Measurements from ENCODE around the gene SLC16A7.

The SLC16A7 gene

GRCh38 chr12:59677857-59678256 lies 82.0 kb downstream of the SLC16A7 start:
- TF ChIP-seq TAF1 (IDR thresholded peaks at IDR 0.05; ENCODE audit: borderline replicate concordance, low read depth, low read length): no peak
- TF ChIP-seq POLR2AphosphoS5 (IDR thresholded peaks at IDR 0.05; ENCODE audit: low read depth, low read length): no peak
- no peak for TF ChIP-seq POLR2A (IDR thresholded peaks at IDR 0.05; ENCODE audit: low read depth, low read length)
- FAIRE-seq: no peak
- no peak for DNase-seq (ENCODE audit: insufficient read length)

DNA sequence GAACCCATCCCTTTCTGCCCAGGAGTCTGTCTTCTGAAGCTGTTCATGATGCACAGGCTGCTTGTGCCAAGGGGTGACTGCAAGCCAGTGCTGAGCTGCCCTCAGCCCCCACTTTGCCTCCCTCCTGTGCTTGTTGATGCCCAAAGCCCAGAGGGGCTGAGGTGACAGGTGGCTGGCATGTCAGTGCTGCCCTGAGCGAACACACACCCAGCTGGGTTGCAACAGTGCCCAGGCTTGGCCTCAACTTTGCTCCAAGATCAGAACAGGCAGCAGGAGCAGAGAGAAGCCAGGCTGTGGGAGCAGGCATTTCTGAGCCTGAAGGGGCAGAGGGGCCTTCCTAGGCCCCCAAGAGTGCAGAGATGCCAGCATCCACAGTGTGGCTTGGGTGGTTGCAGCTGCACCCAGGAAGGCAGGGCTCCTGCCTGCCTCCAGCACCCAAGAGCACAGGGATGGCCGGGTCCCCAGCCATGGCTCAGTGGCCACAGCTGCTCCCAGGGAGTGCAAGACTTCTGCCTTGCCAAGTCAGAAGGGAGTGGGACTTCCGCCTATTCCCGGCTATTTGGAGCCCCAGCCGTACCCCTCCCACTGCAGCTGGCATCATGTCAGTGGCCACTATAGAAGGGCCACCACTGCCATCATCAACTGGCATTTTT lies 83.1 kb downstream of the SLC16A7 start:
- no peak for TF ChIP-seq POLR2AphosphoS5 (IDR thresholded peaks at IDR 0.05; ENCODE audit: low read depth, low read length)
- no peak for TF ChIP-seq POLR2A (IDR thresholded peaks at IDR 0.05; ENCODE audit: low read depth, low read length)
- no peak for TF ChIP-seq TAF1 (IDR thresholded peaks at IDR 0.05; ENCODE audit: borderline replicate concordance, low read depth, low read length)
- DNase-seq (ENCODE audit: insufficient read length): no peak
- FAIRE-seq: no peak

- FAIRE-seq: no peak
- TF ChIP-seq POLR2A (IDR thresholded peaks at IDR 0.05; ENCODE audit: low read depth, low read length) (no peak), POLR2AphosphoS5 (IDR thresholded peaks at IDR 0.05; ENCODE audit: low read depth, low read length) (no peak), TAF1 (IDR thresholded peaks at IDR 0.05; ENCODE audit: borderline replicate concordance, low read depth, low read length) (no peak)
- DNase-seq (ENCODE audit: insufficient read length): no peak
Observed at GRCh38 chr12:59689776-59690175, 93.9 kb downstream of the SLC16A7 start.

DNA sequence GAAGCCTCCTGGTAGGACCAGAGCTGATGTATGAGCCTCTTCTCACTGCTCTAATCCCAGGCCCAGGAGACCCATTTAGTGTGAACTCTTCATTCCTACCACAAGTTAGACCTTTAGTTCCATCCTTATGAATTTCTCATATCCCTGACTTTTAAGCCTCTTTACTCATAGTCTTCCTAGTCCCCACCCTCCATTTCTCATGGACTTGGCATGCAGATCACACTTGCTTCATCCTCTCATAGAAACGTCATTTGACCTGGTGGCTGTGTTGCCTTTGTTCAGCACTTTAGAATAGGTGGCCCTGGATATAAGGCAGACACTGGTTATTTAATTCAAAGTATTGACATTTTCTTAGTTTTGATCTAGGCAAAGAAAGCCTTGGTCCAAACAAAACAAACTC lies 99.5 kb downstream of the SLC16A7 start:
- no peak for TF ChIP-seq POLR2A (IDR thresholded peaks at IDR 0.05; ENCODE audit: low read depth, low read length)
- TF ChIP-seq POLR2AphosphoS5 (IDR thresholded peaks at IDR 0.05; ENCODE audit: low read depth, low read length): no peak
- TF ChIP-seq TAF1 (IDR thresholded peaks at IDR 0.05; ENCODE audit: borderline replicate concordance, low read depth, low read length): no peak
- FAIRE-seq (no peak), DNase-seq (ENCODE audit: insufficient read length) (no peak)

DNA sequence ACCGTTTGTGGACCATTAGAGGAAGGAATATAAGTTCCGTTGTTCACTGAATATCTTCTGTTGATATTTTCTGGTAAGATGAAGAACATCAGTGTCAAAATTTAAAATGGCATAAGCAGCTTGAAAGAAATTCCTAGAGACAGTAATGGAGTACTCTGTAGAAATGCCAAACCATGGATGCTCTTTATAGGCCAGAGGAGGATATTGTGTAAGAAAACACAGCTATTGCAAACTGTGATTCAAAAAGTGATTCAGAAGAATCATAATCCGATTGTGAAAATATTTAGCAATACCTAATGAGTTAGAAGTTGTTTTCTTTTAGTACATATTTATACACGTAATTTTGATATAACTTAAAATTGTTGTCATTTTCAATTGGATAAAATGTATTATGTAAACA lies 102.8 kb downstream of the SLC16A7 start:
- no peak for DNase-seq (ENCODE audit: insufficient read length)
- FAIRE-seq: no peak
- no peak for TF ChIP-seq TAF1 (IDR thresholded peaks at IDR 0.05; ENCODE audit: borderline replicate concordance, low read depth, low read length)
- no peak for TF ChIP-seq POLR2A (IDR thresholded peaks at IDR 0.05; ENCODE audit: low read depth, low read length)
- no peak for TF ChIP-seq POLR2AphosphoS5 (IDR thresholded peaks at IDR 0.05; ENCODE audit: low read depth, low read length)

DNA sequence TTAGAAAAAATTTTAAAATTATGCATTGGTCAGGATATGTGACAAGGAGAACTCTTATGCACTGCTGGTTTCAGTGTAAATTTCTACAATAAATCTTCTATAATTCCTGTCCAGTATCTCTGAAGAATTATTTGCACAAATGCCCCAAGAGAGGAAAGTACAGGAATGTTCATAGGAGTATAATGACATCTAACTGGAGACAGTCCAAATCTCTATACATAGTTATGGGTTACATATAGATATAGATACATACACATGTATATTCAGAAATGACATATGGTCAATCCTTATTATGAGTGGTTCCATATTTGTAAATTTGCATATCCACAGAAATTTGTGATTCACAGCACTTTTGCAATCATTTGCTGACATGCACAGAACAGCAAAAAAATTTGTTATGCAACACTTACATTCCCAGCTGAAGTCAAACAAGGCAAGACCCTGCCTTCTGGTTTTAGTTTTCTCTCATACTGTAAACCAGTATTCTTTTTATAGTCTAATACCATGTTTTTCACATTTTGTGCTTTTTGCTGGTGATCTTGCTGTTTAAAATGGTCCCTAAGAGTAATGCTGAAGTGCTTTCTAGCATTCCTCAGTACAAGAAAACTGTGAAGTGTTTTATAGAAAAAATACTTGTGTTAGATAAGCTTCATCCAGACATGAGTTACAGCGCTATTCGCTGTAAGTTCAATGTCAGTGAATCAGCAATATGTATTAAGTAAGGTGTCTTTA lies 103.8 kb downstream of the SLC16A7 start:
- TF ChIP-seq POLR2A (IDR thresholded peaks at IDR 0.05; ENCODE audit: low read depth, low read length): no peak
- TF ChIP-seq TAF1 (IDR thresholded peaks at IDR 0.05; ENCODE audit: borderline replicate concordance, low read depth, low read length): no peak
- TF ChIP-seq POLR2AphosphoS5 (IDR thresholded peaks at IDR 0.05; ENCODE audit: low read depth, low read length): no peak
- DNase-seq (ENCODE audit: insufficient read length): no peak
- no peak for FAIRE-seq

GRCh38 chr12:59700153-59700450 lies 104.3 kb downstream of the SLC16A7 start:
- no peak for TF ChIP-seq POLR2AphosphoS5 (IDR thresholded peaks at IDR 0.05; ENCODE audit: low read depth, low read length)
- TF ChIP-seq TAF1 (IDR thresholded peaks at IDR 0.05; ENCODE audit: borderline replicate concordance, low read depth, low read length): no peak
- no peak for TF ChIP-seq POLR2A (IDR thresholded peaks at IDR 0.05; ENCODE audit: low read depth, low read length)
- DNase-seq (ENCODE audit: insufficient read length) (no peak), FAIRE-seq (no peak)

GRCh38 chr12:59708064-59708463 lies 112.2 kb downstream of the SLC16A7 start:
- FAIRE-seq (no peak), DNase-seq (ENCODE audit: insufficient read length) (no peak)
- no peak for TF ChIP-seq TAF1 (IDR thresholded peaks at IDR 0.05; ENCODE audit: borderline replicate concordance, low read depth, low read length)

DNA sequence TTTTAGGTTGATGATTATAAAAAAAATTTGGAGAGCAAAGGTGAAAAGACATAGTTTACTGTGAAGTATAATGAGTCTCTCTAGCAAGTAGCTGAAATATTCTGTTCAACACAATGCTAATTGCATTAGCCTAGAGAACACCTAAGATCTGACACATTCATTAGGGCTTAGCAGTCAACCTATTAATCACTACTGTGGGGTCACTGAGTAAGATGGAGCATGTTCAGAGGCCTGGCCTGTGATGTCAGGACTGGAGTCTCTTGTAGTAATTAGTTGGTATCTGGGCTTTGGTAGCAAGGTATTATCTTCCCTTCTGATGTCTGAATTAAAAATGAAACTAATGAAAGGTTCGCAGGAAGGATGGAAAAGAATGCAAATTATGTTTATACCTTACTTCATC lies 112.7 kb downstream of the SLC16A7 start:
- FAIRE-seq: no peak
- no peak for DNase-seq (ENCODE audit: insufficient read length)
- TF ChIP-seq TAF1 (IDR thresholded peaks at IDR 0.05; ENCODE audit: borderline replicate concordance, low read depth, low read length) (no peak), POLR2AphosphoS5 (IDR thresholded peaks at IDR 0.05; ENCODE audit: low read depth, low read length) (no peak), POLR2A (IDR thresholded peaks at IDR 0.05; ENCODE audit: low read depth, low read length) (no peak)

GRCh38 chr12:59710004-59710628 lies 114.3 kb downstream of the SLC16A7 start:
- no peak for FAIRE-seq
- DNase-seq (ENCODE audit: insufficient read length): no peak
- TF ChIP-seq POLR2A (IDR thresholded peaks at IDR 0.05; ENCODE audit: low read depth, low read length) (no peak), POLR2AphosphoS5 (IDR thresholded peaks at IDR 0.05; ENCODE audit: low read depth, low read length) (no peak)

DNA sequence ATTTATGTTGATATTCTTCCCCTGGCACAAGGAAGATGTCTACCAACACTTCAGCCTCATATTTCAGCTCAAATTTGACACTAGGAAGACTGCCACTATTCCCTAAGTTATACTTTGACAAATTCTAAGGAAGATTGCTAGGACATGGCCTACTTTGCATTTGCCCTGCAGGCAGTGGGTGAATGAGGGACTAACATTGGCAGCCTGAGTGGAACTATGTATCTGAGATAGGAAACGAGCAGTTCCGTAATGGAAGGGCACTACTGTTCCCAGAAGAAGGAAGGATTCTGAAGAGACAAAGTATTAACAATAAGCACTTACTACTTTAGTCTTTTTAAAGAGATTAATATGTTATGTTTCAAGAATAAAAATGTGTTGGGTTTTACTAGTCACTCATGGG lies 115.1 kb downstream of the SLC16A7 start:
- FAIRE-seq (no peak), DNase-seq (ENCODE audit: insufficient read length) (no peak)
- no peak for TF ChIP-seq TAF1 (IDR thresholded peaks at IDR 0.05; ENCODE audit: borderline replicate concordance, low read depth, low read length)
- no peak for TF ChIP-seq POLR2A (IDR thresholded peaks at IDR 0.05; ENCODE audit: low read depth, low read length)
- no peak for TF ChIP-seq POLR2AphosphoS5 (IDR thresholded peaks at IDR 0.05; ENCODE audit: low read depth, low read length)

DNA sequence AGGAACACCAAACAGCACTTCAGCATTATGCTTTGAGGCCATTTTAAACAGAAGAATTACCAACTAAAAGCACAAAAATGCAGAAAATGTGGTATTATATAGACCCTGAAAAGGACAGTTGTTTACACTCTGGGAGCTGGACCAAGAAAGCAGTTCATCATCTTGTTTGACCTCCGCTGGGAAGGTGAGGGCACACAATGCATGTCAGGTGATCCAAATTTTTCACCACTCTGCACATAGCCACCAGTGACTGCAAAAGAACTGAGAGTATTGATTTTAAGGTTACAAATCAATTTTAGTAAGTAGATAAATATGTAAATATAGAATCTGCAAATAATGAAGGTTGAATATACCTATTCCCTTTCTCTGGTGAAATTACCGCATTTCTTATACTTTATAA lies 119.6 kb downstream of the SLC16A7 start:
- DNase-seq (ENCODE audit: insufficient read length): no peak
- no peak for TF ChIP-seq POLR2A (IDR thresholded peaks at IDR 0.05; ENCODE audit: low read depth, low read length)
- TF ChIP-seq POLR2AphosphoS5 (IDR thresholded peaks at IDR 0.05; ENCODE audit: low read depth, low read length): no peak
- no peak for TF ChIP-seq TAF1 (IDR thresholded peaks at IDR 0.05; ENCODE audit: borderline replicate concordance, low read depth, low read length)
- no peak for FAIRE-seq

Measured in GM12892 (cell line).